Fibroblast of villous mesenchyme (primary cell): ENCODE data around the gene SERF2. TPM values are rescaled to one million over a fixed set of nuclear protein-coding genes. Genes with fewer than 3 reads are reported as not detected.
A peak's percentile ranks its signal among the peaks of the same experiment; 100 is the strongest.

Source experiments
- DNase-seq: peaks from one replicate; pipeline ENCODE4 v3.0.0-alpha.2; 2010; ENCODE audit warnings: low read depth
- H3K4me3 ChIP-seq: 2 replicates; pipeline ENCODE4 v1.5.1; 2011; ENCODE audit warnings: low read depth, mild to moderate bottlenecking, low read length
- total RNA-seq: library from RNA; depleted of rRNA; stranded (reverse); fragments of >200 nt; gene quantifications from 2 replicates; pipeline ENCODE4 v1.2.3, GENCODE V29; 2012
- TF ChIP-seq, protein P1 (sequence below): IDR thresholded peaks from 2 replicates; pipeline ENCODE4 v1.5.1; 2012; ENCODE audit warnings: low read depth, mild to moderate bottlenecking, low read length; ENCODE audit not compliant: insufficient read depth

Gene SERF2
- total RNA-seq = 255 and 321 TPM in 2 replicates

DNA sequence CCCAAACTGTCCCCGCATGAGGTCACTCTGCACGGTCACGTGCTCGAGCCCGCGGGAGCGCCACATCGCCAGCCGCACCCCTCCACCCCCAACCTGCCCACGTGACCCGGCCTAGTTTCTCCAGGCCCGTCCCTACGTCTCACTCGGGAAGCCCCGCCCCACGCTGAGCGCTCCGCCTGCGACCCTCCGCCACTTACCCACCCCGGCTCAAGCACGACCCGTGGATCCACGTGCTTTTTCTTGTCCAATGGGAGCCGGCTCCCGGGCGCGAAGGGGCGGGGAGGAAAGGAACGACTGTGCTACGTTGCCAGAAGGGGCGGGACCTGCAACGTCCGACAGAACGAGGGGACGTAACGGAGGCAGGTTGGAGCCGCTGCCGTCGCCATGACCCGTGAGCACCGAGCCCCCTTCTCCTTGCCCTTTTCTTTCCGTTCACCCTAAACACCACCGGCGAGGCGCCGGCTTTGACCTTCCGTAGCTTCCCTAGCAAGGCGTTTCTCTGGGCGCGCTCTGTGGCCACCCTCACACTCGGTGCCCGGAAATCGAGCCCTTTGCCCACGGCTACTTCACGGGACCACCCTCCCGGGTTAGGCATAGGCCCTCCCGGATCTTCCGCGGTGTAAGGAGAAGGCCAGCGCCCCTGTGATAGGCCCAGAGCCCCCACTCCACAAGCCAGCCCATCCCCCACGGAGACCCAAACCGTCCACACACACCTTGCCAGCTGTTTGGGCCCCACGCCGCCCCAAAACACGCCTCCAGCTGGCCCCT is at the start of gene SERF2:
Gene SERF2, plus strand, starts transcription at position 328 of the 768 bp plus-strand sequence. Its CDS starts 57 bp downstream, at position 385.
- peak; percentile 100 for DNase-seq
- TF ChIP-seq, protein P1, sequence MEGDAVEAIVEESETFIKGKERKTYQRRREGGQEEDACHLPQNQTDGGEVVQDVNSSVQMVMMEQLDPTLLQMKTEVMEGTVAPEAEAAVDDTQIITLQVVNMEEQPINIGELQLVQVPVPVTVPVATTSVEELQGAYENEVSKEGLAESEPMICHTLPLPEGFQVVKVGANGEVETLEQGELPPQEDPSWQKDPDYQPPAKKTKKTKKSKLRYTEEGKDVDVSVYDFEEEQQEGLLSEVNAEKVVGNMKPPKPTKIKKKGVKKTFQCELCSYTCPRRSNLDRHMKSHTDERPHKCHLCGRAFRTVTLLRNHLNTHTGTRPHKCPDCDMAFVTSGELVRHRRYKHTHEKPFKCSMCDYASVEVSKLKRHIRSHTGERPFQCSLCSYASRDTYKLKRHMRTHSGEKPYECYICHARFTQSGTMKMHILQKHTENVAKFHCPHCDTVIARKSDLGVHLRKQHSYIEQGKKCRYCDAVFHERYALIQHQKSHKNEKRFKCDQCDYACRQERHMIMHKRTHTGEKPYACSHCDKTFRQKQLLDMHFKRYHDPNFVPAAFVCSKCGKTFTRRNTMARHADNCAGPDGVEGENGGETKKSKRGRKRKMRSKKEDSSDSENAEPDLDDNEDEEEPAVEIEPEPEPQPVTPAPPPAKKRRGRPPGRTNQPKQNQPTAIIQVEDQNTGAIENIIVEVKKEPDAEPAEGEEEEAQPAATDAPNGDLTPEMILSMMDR = no peak
- peak within 1 kb of the TSS; percentile 94 for H3K4me3 ChIP-seq

GRCh38 chr15:43746245-43746902 is 45.7 kb upstream of the SERF2 start, which contains the start of gene PDIA3:
Gene PDIA3, plus strand, starts transcription at chr15:43746438. Its CDS starts 102 bp downstream, at chr15:43746540.
- peak within 1 kb of the TSS; percentile 73 for H3K4me3 ChIP-seq
- DNase-seq = peak; percentile 93

GRCh38 chr15:43746903-43747309 is 45.2 kb upstream of the SERF2 start:
- H3K4me3 ChIP-seq = peak overlapping the region; percentile 73
- peak; percentile 48 for DNase-seq

- peak; percentile 36 for DNase-seq
- peak overlapping the region; percentile 73 for H3K4me3 ChIP-seq
- TF ChIP-seq, protein P1 = no peak
These were observed 43.7 kb upstream of the SERF2 start for GRCh38 chr15:43748376-43748775.

GRCh38 chr15:43749690-43750345 is 42.3 kb upstream of the SERF2 start:
- TF ChIP-seq, protein P1 = no peak
- H3K4me3 ChIP-seq = peak overlapping the region; percentile 43

GRCh38 chr15:43751885-43752284 is 40.2 kb upstream of the SERF2 start:
- TF ChIP-seq, protein P1 = no peak
- no peak overlapping the region for H3K4me3 ChIP-seq
- DNase-seq = no peak

More at GRCh38 chr15:43749690-43750345, 42.3 kb upstream of the SERF2 start:
- peak; percentile 57 for DNase-seq

DNA sequence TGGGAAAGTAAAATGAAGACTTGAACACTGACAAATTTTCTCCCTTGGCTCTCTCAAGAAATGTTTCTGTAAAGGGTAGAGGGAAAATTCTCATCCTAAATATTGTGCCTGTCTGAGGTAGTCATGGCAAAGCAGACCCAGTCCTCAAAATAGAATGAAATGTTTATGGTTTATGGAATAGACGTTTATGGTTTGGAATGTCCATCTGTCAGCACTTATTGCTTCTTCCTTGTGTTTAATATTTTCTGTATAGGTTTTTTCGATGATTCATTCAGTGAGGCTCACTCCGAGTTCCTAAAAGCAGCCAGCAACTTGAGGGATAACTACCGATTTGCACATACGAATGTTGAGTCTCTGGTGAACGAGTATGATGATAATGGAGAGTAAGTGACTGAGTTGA is 29.3 kb upstream of the SERF2 start:
- TF ChIP-seq, protein P1 = no peak
- H3K4me3 ChIP-seq = no peak overlapping the region
- peak; percentile 68 for DNase-seq
